Astrocyte (in vitro differentiated cells and primary cell): ENCODE results near the gene LSM7. TPM values are rescaled to one million over a fixed set of nuclear protein-coding genes. Genes with fewer than 3 reads are reported as not detected.

Source experiments
- DNase-seq: peaks from one replicate; pipeline ENCODE4 v3.0.0-alpha.2; 2010; ENCODE audit warnings: low read depth
- FAIRE-seq: peaks from 2 replicates; lab custom pipeline; 2011; peaks lifted over from hg19 to GRCh38; lab: Jason Lieb, UNC
- H2AFZ ChIP-seq: 2 replicates; pipeline ENCODE4 v1.6.0; 2012; ENCODE audit warnings: low read depth, low read length, inconsistent platforms
- H3K27ac ChIP-seq: 2 replicates; pipeline ENCODE4 v1.5.1; 2011; ENCODE audit warnings: low read depth, low read length, inconsistent platforms
- H3K27me3 ChIP-seq: 2 replicates; pipeline ENCODE4 v1.6.0; 2011; ENCODE audit warnings: low read length, inconsistent platforms; ENCODE audit not compliant: insufficient read depth
- H3K36me3 ChIP-seq: 2 replicates; pipeline ENCODE4 v1.5.1; 2011; ENCODE audit warnings: low read length, inconsistent platforms; ENCODE audit not compliant: insufficient read depth
- H3K4me1 ChIP-seq: 2 replicates; pipeline ENCODE4 v1.5.1; 2011; ENCODE audit warnings: low read length, inconsistent platforms; ENCODE audit not compliant: insufficient read depth
- H3K4me2 ChIP-seq: 2 replicates; pipeline ENCODE4 v1.6.0; 2012; ENCODE audit warnings: low read length, inconsistent platforms
- H3K4me3 ChIP-seq: 2 replicates; pipeline ENCODE4 v1.5.1; 2011; ENCODE audit warnings: low read depth, mild to moderate bottlenecking, low read length, inconsistent platforms; ENCODE audit not compliant: insufficient read depth
- H3K79me2 ChIP-seq: 2 replicates; pipeline ENCODE4 v1.6.0; 2012; ENCODE audit warnings: mild to moderate bottlenecking, low read length, inconsistent platforms; ENCODE audit not compliant: insufficient read depth
- H3K9ac ChIP-seq: 2 replicates; pipeline ENCODE4 v1.6.0; 2012; ENCODE audit warnings: mild to moderate bottlenecking, low read length, inconsistent platforms
- H3K9me3 ChIP-seq: 2 replicates; pipeline ENCODE4 v1.5.1; 2012; ENCODE audit warnings: low read depth, mild to moderate bottlenecking, low read length, inconsistent platforms; ENCODE audit not compliant: insufficient read depth
- H4K20me1 ChIP-seq: 2 replicates; pipeline ENCODE4 v1.6.0; 2012; ENCODE audit warnings: low read length, inconsistent platforms; ENCODE audit not compliant: insufficient read depth
- H3K27ac Mint-ChIP-seq: one replicate; pipeline ENCODE4 v1.8.0; 2021; ENCODE audit warnings: mild to moderate bottlenecking, mixed read lengths; ENCODE audit not compliant: unreplicated experiment
- H3K27me3 Mint-ChIP-seq: one replicate; pipeline ENCODE4 v1.8.0; 2021; ENCODE audit warnings: low read depth, mixed read lengths; ENCODE audit not compliant: unreplicated experiment
- H3K36me3 Mint-ChIP-seq: one replicate; pipeline ENCODE4 v1.8.0; 2021; ENCODE audit warnings: low read depth, mixed read lengths; ENCODE audit not compliant: unreplicated experiment
- H3K4me1 Mint-ChIP-seq: one replicate; pipeline ENCODE4 v1.8.0; 2021; ENCODE audit warnings: low read depth, mixed read lengths; ENCODE audit not compliant: unreplicated experiment
- H3K4me3 Mint-ChIP-seq: one replicate; pipeline ENCODE4 v1.8.0; 2021; ENCODE audit warnings: mild to moderate bottlenecking, moderate library complexity, mixed read lengths; ENCODE audit not compliant: unreplicated experiment
- H3K9me3 Mint-ChIP-seq: one replicate; pipeline ENCODE4 v1.8.0; 2021; ENCODE audit warnings: mild to moderate bottlenecking, mixed read lengths; ENCODE audit not compliant: unreplicated experiment
- EZH2 ChIP-seq: IDR thresholded peaks from 2 replicates; pipeline ENCODE4 v1.6.1; 2012; ENCODE audit warnings: mild to moderate bottlenecking, low read length, inconsistent platforms; ENCODE audit not compliant: insufficient read depth
- total RNA-seq: library from RNA; stranded (reverse); gene quantifications from 2 replicates; pipeline ENCODE4 v1.2.1, GENCODE V29; 2021
- TF ChIP-seq, protein P1 (sequence below): IDR thresholded peaks from 2 replicates; pipeline ENCODE4 v1.5.1; 2011; ENCODE audit warnings: low read depth, mild to moderate bottlenecking, inconsistent platforms, low read length, moderate library complexity; ENCODE audit not compliant: insufficient read depth

Gene LSM7
- total RNA-seq, 1 donor from 2014 or later: 91.4 TPM

GRCh38 chr19:2375353-2376121, 47.2 kb upstream of the LSM7 start:
- Histone ChIP-seq H2AFZ (no peak overlapping the region), H3K27me3 (no peaks in the 10 kb centered on the region), H3K27ac (no peak overlapping the region), H3K4me3 (no peak overlapping the region), H3K9me3 (peaks cover 1% of the 10 kb centered on the region), H3K79me2 (no peaks in the 10 kb centered on the region), H3K36me3 (no peaks in the 10 kb centered on the region), H3K9ac (no peak overlapping the region), H3K4me1 (peaks cover 6% of the 10 kb centered on the region), H4K20me1 (no peaks in the 10 kb centered on the region), H3K4me2 (no peak overlapping the region)
- Mint-ChIP-seq H3K27me3 (peaks cover 12% of the 10 kb centered on the region), H3K9me3 (peaks cover 12% of the 10 kb centered on the region), H3K27ac (no peak overlapping the region), H3K4me3 (no peak overlapping the region), H3K36me3 (peaks cover 2% of the 10 kb centered on the region), H3K4me1 (no peaks in the 10 kb centered on the region)
- FAIRE-seq: peak; percentile 65
- no peak for DNase-seq
- TF ChIP-seq, protein P1, sequence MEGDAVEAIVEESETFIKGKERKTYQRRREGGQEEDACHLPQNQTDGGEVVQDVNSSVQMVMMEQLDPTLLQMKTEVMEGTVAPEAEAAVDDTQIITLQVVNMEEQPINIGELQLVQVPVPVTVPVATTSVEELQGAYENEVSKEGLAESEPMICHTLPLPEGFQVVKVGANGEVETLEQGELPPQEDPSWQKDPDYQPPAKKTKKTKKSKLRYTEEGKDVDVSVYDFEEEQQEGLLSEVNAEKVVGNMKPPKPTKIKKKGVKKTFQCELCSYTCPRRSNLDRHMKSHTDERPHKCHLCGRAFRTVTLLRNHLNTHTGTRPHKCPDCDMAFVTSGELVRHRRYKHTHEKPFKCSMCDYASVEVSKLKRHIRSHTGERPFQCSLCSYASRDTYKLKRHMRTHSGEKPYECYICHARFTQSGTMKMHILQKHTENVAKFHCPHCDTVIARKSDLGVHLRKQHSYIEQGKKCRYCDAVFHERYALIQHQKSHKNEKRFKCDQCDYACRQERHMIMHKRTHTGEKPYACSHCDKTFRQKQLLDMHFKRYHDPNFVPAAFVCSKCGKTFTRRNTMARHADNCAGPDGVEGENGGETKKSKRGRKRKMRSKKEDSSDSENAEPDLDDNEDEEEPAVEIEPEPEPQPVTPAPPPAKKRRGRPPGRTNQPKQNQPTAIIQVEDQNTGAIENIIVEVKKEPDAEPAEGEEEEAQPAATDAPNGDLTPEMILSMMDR: no peak
- no peak for TF ChIP-seq EZH2

DNA sequence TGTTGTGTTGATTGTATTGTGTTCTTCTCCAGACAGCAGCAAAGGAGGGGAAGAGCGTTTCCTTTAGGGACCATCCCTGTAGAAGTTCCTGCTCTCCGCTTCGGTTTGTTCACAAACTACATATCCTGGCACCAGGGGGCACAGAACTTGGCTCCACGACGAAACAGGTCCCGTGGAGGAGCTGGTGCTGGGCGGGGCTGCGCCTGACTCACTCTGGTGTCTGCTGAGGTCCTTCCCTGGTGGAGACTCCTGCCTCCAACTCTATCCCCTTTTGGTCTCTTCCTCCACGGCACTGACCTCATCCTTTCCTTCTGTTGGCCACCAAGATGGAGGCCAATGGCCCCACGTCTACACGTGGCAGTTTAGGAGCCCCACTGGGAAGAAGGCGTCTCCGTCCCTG, 46.4 kb upstream of the LSM7 start:
- Histone ChIP-seq H4K20me1 (no peaks in the 10 kb centered on the region), H3K27me3 (no peaks in the 10 kb centered on the region), H3K79me2 (no peaks in the 10 kb centered on the region), H3K36me3 (no peaks in the 10 kb centered on the region), H3K9me3 (no peaks in the 10 kb centered on the region), H3K4me1 (peaks cover 6% of the 10 kb centered on the region), H3K4me3 (no peak overlapping the region), H3K27ac (no peak overlapping the region), H3K9ac (no peak overlapping the region), H2AFZ (no peak overlapping the region), H3K4me2 (no peak overlapping the region)
- Mint-ChIP-seq H3K36me3 (peaks cover 2% of the 10 kb centered on the region), H3K4me3 (no peak overlapping the region), H3K4me1 (no peaks in the 10 kb centered on the region), H3K27me3 (peaks cover 12% of the 10 kb centered on the region), H3K27ac (no peak overlapping the region), H3K9me3 (peaks cover 12% of the 10 kb centered on the region)
- TF ChIP-seq EZH2: no peak
- TF ChIP-seq, protein P1: no peak
- no peak for DNase-seq
- no peak for FAIRE-seq

DNA sequence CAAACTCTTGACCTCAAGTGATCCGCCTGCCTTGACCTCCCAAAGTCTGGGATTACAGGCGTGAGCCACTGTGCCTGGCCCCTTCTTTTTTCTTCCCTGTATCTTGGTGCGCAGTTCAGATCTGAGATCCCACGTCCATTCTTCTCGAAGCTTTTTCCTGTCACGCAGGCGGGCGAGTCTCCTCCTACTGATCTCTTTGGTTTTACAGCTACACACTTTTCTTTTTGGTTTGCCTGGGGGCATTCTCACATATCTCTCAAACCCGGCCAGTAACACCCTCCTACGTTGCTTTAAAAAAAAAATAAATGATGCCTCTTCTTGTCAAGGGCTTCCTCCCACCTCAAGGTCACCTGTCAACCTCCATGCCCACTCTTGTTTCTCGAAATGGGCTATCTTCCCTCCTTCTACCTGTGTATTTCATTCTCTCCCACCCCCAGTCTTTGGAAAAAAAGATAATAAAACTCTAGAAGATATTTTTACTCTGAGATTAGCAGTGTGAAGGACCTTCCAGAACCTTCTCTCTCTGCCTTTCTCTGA, 43.8 kb upstream of the LSM7 start:
- Histone ChIP-seq H3K27me3 (no peaks in the 10 kb centered on the region), H3K4me1 (peaks cover 6% of the 10 kb centered on the region), H3K9me3 (no peaks in the 10 kb centered on the region), H3K9ac (no peak overlapping the region), H3K4me2 (no peak overlapping the region), H3K79me2 (no peaks in the 10 kb centered on the region), H3K36me3 (no peaks in the 10 kb centered on the region), H3K4me3 (no peak overlapping the region), H4K20me1 (no peaks in the 10 kb centered on the region), H2AFZ (no peak overlapping the region), H3K27ac (no peak overlapping the region)
- H3K36me3 Mint-ChIP-seq: peaks cover 3% of the 10 kb centered on the region
- H3K4me1 Mint-ChIP-seq: no peaks in the 10 kb centered on the region
- peaks cover 5% of the 10 kb centered on the region for H3K9me3 Mint-ChIP-seq
- peaks cover 19% of the 10 kb centered on the region for H3K27me3 Mint-ChIP-seq
- H3K4me3 Mint-ChIP-seq: no peak overlapping the region
- no peak overlapping the region for H3K27ac Mint-ChIP-seq
- TF ChIP-seq EZH2: no peak
- TF ChIP-seq, protein P1: no peak
- no peak for FAIRE-seq
- DNase-seq: no peak
